Measurements from ENCODE around the gene OR6C68. TPM values are rescaled to one million over a fixed set of nuclear protein-coding genes. Genes with fewer than 3 reads are reported as not detected.
"Not testable (repeated sequence)": the region's sequence is repeated elsewhere in the genome, so short reads cannot be mapped to it uniquely, and the experiment has no call there.

Gene OR6C68
- polyA plus RNA-seq: not detected

DNA sequence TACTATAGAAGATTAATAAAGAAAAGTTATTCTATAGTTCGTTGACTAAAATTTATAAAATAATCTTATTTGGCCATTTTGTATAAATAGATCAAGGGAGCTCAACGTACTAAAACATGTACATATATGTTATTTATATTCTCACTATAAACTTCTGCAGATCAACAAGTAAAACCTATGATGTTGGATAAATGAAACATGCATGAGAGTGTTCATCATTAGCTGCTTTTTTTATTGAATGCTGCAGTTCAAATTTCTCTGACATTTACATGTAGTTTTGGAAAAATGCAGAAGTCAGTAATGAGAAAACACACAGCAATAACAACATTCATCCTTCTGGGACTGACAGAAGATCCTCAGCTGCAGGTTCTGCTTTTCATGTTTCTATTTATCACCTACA, at the start of gene OR6C68:
Gene OR6C68 (plus strand): TSS at position 301 of the 400 bp plus-strand sequence. CDS start 0 bp downstream, at position 301.
- no peak within 1 kb of the TSS for H3K27ac ChIP-seq (ENCODE audit: low read depth, low read length)
- WGBS, 3 donors: 70 to 79% (median 77%) methylated on average over 2 of the region's 2 CpGs

GRCh38 chr12:55443776-55444175, 48.4 kb upstream of the OR6C68 start, which contains the start of gene OR6C2:
Gene OR6C2, plus strand, starts transcription at chr12:55444076. Its CDS starts 8,138 bp downstream, at chr12:55452214.
- WGBS, 3 donors: 44 to 50% (median 45%) methylated on average over 2 of the region's 2 CpGs
- H3K27ac ChIP-seq (ENCODE audit: low read depth, low read length): no peak within 1 kb of the TSS

DNA sequence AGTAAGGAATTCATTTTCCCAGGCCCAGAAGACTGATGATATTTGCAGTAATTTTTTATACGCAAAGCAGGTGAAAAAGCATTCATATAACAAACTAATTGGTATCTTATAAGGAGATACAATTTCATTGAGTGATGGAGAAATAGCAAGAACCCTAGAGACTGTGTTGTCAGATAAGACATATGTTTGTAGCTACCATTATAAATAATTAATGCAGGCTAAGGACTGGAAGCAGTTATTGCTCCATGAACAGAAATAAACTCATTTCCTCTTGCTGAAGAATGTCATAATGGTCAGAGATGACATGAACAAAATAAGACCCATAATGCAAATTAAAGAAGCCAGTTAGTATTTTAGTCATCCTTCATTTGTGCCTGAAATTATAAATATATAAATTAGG, 46.8 kb upstream of the OR6C68 start:
- H3K27ac ChIP-seq (ENCODE audit: low read depth, low read length): no peak overlapping the region
- WGBS, 3 donors: 92 to 99% (median 94%) methylated on average over 1 of the region's 1 CpG

- no peak overlapping the region for H3K27ac ChIP-seq (ENCODE audit: low read depth, low read length)
- 60 to 81% (median 76%) methylated on average over 5 of the region's 5 CpGs for WGBS, 3 donors
These were observed 45.9 kb upstream of the OR6C68 start for GRCh38 chr12:55446326-55446725.

- no peak overlapping the region for H3K27ac ChIP-seq (ENCODE audit: low read depth, low read length)
These were observed 43.4 kb upstream of the OR6C68 start for GRCh38 chr12:55448825-55449224.

- not testable (repeated sequence) for H3K27ac ChIP-seq (ENCODE audit: low read depth, low read length)
- WGBS, 3 donors: 89 to 95% (median 94%) methylated on average over 1 of the region's 1 CpG
These were observed 27.3 kb upstream of the OR6C68 start for GRCh38 chr12:55464926-55465325.

DNA sequence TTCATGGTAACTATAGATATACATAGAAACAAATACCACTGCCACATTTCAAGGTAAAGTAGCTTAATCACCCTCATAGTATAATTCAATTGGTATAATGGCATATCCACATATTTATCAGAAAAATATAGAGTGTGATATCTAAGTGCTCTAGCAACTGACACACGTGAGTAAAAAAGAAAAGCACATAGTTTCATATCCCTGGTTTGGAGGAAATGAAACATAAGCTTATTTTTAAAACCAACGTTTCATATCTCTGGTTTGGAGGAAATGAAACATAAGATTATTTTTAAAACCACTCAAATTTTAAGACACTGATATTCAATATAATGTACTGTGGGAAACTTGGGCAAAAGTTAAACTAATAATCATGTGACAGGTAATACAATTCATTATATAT, 24.3 kb upstream of the OR6C68 start:
- 36 to 42% (median 39%) methylated on average over 2 of the region's 2 CpGs for WGBS, 3 donors
- no peak overlapping the region for H3K27ac ChIP-seq (ENCODE audit: low read depth, low read length)

DNA sequence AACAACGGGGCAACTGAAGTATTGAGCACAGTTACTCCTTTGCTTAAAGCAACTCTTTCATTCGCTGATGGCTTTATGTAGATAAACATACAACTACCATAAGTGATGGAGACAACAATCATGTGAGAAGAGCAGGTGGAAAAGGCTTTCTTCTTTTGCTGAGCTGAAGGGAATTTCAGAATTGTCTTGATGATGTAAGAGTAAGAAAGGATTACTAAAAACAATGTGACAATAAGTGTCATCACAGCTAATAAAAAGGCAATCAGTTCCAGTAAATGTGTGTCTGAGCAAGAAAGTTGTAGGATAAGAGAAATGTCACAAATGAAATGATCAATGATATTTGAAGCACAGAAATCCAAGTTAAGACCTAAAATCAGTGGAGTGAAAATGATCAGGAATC, 22.9 kb upstream of the OR6C68 start:
- H3K27ac ChIP-seq (ENCODE audit: low read depth, low read length): no peak overlapping the region
- 69 to 76% (median 70%) methylated on average over 2 of the region's 2 CpGs for WGBS, 3 donors

DNA sequence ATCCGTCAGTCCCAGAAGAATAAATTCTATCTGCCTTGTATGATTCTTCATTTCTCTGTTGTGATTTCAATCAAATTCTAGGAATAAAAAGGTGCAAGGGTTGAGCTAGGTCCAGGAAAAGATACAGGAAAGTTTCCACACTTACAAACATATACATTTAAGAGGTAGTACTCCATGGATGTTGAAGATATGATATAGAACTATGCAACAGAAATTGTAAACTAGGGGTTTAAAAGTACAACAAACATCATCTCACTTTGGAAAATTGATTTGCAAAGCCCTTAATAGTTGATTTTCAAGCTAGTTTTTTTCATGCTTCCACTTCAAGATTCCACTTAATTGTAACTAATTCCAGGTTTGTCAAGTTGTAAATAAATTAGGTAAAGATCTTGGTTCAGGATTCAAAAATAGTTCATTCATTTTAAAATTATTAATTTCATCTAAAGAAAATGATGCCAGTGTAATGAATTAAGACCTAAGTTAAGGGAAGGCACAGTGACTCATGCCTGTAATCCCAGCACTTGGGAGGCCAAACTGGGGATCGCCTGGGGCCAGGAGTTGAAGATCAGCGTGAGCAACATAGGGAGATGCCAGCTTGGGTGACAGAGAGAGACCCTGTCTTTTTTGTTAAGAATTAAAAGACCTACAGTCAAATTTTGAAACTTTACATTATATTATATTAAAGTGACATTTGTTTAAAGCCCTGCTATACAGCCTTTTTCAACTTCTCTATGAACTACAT, 21.9 kb upstream of the OR6C68 start, which contains the start of gene OR6C70:
Gene OR6C70 (minus strand): TSS at position 51 of the 742 bp plus-strand sequence. CDS start 0 bp downstream, at position 51.
- 84 to 94% (median 85%) methylated on average over 3 of the region's 3 CpGs for WGBS, 3 donors
- H3K27ac ChIP-seq (ENCODE audit: low read depth, low read length): no peak within 1 kb of the TSS

- no peak overlapping the region for H3K27ac ChIP-seq (ENCODE audit: low read depth, low read length)
- WGBS, 3 donors: 74 to 91% (median 88%) methylated on average over 1 of the region's 1 CpG
These were observed 19.9 kb upstream of the OR6C68 start for GRCh38 chr12:55472264-55472663.

DNA sequence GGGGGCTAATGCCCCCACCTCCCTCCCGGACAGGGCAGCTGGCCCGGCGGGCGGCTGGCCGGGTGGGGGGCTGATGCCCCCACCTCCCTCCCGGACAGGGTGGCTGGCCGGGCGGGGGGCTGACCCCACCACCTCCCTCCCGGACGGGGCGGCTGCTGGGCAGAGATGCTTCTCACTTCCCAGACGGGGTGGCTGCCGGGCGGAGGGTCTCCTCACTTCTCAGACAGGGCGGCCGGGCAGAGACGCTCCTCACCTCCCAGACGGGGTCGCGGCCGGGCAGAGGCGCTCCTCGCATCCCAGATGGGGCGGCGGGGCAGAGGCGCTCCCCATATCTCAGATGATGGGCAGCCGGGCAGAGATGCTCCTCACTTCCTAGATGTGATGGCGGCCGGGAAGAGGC, 13.0 kb upstream of the OR6C68 start:
- not testable (repeated sequence) for H3K27ac ChIP-seq (ENCODE audit: low read depth, low read length)
- WGBS, 3 donors: 94 to 96% (median 94%) methylated on average over 15 to 29 of the region's 29 CpGs

DNA sequence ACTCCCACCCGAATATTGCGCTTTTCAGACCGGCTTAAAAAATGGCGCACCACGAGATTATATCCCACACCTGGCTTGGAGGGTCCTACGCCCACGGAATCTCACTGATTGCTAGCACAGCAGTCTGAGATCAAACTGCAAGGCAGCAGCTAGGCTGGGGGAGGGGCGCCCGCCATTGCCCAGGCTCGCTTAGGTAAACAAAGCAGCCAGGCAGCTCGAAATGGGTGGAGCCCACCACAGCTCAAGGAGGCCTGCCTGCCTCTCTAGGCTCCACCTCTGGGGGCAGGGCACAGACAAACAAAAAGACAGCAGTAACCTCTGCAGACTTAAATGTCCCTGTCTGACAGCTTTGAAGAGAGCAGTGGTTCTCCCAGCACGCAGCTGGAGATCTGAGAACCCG, 7.9 kb upstream of the OR6C68 start:
- H3K27ac ChIP-seq (ENCODE audit: low read depth, low read length): not testable (repeated sequence)
- 53 to 83% (median 81%) methylated on average over 6 to 13 of the region's 13 CpGs for WGBS, 3 donors

- WGBS, 3 donors: 41 to 80% (median 78%) methylated on average over 5 of the region's 5 CpGs
- no peak overlapping the region for H3K27ac ChIP-seq (ENCODE audit: low read depth, low read length)
These were observed 3.3 kb downstream of the OR6C68 start for GRCh38 chr12:55495490-55495889.

DNA sequence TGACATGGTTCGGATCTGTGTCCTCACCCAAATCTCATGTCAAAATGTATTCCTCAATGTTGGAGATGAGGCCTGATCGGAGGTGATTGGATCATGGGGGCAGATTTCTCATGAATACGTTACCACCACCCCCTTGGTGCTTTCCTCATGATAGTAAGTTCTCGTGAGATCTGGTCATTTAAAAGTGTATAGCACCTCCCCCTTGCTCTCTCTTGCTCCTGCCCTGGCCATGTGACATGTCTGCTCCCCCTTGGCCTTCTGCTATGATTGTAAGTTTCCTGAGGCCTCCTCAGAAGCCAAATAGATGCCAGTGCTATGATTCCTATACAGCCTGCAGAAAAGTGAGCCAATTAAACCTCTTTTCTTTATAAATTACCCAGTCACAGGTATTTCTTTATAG, 7.1 kb downstream of the OR6C68 start:
- H3K27ac ChIP-seq (ENCODE audit: low read depth, low read length): no peak overlapping the region
- WGBS, 3 donors: 71 to 88% (median 84%) methylated on average over 4 of the region's 4 CpGs

GRCh38 chr12:55499810-55500252, 7.7 kb downstream of the OR6C68 start:
- H3K27ac ChIP-seq (ENCODE audit: low read depth, low read length): no peak overlapping the region
- 10 to 30% (median 23%) methylated on average over 2 of the region's 2 CpGs for WGBS, 3 donors

GRCh38 chr12:55501601-55502000, 9.4 kb downstream of the OR6C68 start:
- H3K27ac ChIP-seq (ENCODE audit: low read depth, low read length): no peak overlapping the region
- WGBS, 3 donors: 31 to 40% (median 36%) methylated on average over 2 of the region's 2 CpGs

- WGBS, 3 donors: 53 to 67% (median 65%) methylated on average over 1 of the region's 1 CpG
- no peak overlapping the region for H3K27ac ChIP-seq (ENCODE audit: low read depth, low read length)
These were observed 23.5 kb downstream of the OR6C68 start for GRCh38 chr12:55515696-55516095.

GRCh38 chr12:55516391-55516790, 24.2 kb downstream of the OR6C68 start:
- H3K27ac ChIP-seq (ENCODE audit: low read depth, low read length): no peak overlapping the region
